ENCODE data around the gene SAMD4A.

The SAMD4A gene

DNA sequence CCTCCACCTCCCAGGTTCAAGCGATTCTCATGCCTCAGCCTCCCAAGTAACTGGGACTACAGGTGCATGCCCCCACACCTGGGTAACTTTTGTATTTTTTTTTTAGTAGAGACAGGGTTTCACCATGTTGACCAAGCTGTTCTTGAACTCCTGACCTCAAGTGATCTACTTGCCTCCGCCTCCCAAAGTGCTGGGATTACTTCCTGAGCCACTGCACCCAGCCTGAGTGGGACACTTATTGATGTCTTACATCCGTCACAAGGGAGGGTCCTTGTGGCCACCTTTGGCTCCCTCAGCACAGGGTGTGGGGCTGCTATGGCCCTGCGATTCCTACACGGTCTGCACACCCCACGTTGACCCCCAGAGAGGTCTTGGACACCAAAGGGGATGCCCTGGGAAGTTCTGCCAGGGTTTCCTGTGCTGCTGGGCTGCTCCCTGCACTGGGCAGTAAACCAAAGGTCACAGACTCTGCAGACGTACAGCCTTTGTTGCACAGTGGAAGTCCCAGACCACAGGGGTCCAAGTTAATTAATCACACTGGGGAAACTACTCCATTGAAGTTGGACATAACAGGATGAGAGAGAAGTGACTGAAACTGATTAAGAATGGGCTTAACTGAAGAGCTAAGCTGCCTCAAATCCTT is 95.7 kb downstream of the SAMD4A start:
- no peak for DNase-seq

DNA sequence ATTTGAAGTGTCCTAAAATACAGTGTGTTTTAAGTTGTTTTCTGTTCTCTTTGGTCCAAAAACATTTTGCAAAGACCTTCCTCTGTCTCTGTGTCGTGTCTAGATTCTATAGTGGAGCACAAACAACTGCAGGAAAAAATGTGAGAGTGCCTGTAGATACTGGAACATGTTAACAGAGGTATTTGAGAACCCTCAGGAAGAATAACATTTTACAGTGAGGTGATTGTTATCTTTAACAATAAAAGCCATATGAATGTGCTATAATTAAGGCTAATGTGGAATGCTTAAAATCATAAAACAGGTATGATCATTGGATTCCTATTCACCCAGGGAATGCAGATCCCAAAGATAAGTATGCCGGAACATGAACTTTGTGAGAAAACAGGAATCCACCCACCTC is 98.0 kb downstream of the SAMD4A start:
- no peak for DNase-seq

DNA sequence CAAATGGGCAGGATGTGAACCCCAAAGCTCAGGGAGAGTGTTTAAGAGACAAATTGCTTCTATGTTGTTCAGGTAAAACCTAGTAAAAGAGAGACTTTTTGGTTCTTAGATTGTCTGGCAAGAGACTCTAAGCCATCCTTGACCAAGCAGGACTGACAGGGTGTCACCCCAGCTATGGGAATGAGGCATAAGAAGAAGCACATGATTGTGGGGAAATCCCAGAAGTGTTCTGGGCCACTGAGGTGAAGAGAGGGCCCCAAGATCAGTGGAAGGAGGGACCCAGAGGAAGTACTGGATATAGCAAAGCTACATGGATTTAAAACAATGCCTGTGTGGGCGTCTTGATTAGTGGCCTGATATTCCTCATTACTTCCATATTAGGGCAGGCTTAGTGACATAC is 99.0 kb downstream of the SAMD4A start:
- DNase-seq = no peak

DNA sequence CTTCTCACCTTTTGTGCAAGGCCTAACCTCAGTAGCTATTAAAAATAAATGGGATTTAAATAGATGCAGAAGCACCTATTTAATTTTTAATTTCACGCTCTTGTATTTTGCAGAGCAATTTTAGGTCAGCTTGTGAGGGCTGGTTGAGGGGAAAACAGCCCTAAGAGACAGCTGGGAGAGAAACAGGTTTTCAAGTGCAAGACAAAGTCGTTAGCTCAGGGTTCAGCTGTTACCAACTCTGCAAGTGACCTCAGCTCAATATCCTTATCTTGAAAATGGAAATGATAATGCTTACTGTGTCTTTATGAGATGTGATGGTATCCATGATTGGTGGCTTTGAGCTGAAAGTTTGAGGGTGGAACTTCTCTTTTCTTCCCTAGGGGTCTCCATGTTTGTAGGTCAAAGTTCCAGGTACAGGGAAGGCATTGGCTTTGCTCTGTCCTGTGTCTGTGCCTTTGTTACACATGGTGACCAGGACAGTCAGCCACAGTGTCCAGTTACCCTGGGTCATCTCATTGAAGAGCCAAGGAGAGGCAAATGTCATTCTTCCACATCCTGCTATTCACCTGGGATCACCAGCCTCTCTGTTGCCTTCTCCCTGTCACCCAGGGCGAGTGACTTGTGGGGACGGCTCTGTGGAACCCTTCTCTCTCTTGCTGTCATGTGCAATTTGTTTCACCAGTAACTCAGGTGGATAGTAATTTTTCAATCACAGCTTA is 100.3 kb downstream of the SAMD4A start:
- DNase-seq = no peak

DNA sequence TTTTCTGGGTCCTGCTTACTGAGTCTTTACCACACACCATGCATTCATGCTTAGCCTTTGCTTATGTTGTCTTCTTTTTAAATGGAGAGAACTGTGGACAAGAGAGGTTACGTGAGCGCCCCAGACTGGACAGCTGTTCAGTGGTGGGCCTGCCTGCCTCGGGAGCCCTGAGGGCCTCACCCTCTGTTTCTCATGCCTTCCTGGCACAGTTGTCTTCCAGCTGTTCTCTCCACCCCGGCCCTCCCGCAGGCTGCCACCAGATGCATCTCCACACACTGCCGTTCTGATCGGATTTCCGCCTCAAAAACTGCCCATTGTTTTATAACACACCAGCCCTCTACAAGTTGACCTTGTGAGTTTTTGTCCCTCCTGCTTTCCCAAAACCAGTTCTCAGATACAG is 100.8 kb downstream of the SAMD4A start:
- no peak for DNase-seq

DNA sequence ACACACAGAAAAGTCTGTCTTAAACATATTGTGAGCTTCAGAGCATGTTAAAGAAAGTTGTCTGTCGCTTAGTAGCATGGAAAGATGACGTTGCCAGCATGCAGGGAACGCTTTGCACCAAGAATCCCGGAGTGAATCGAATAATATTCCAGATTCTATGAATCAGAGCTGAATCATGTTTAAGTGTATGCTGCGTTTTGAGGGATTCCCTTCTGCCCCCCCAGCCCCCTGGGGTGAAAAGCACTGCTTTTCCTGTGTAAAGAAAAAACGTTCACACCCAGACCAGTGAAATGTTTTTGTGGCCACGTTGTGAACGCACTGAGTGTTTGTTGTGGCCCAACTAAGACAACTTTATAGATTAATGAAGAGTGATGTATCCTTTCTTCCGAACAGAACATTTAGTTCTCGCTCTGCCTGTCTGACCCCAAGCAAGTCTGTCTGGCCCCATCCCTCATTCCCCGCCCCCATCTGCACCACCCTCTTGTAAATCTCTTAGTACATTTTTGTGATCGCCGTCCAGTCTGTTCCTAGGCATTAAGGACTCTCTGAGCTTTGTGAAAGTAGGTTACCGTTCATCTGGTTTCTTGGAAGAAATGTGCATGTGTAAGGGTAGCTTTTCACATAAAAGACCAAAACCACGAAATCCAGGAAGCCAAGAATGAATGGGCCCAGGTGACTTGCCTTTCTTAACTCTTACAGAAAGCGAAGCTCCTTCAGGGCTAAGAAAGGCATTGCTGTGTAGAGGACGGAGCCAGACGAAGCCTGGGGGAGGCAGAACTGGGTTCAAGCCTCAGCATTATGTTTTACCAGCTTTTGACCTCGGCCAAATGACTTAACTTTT is 103.0 kb downstream of the SAMD4A start:
- DNase-seq = no peak

DNA sequence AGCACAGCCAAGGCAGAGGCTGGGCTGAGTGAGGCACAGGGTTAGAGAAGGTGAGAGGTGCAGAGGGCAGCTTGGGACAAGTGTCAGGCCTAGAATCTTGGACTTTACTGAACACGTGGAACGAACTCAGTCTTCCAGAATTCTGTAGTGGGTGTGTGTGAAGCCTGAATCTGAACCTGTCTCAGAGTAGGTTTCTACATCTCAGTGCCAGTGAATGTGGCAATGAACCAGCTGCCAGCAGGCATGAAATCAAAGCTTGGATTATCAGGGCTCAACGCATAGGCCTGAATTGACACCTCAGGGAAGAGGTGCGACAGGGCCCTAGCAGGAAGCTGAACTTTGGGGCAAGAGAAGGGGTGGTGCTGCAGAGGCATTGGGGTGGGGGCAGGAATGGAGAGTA is 104.6 kb downstream of the SAMD4A start:
- no peak for DNase-seq

DNA sequence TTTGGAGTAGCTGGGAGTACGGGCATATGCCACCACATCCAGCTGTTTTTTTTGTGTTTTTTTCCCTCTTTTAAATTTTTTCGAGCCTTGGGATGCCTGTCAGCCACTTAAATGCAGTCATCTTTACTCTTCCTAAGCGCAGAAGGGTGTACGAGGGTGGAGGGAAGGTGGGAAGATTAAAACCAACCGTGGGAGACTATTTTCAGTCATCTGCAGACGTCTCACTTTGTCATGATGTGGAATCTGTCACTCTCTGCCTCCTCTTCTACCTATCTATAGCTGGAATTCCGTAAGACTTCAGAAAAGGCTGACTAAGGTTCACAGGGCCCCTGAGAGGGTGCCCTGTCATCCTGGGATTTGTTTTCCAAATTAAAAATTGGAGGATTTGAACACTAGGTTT is 105.3 kb downstream of the SAMD4A start:
- DNase-seq = no peak

DNA sequence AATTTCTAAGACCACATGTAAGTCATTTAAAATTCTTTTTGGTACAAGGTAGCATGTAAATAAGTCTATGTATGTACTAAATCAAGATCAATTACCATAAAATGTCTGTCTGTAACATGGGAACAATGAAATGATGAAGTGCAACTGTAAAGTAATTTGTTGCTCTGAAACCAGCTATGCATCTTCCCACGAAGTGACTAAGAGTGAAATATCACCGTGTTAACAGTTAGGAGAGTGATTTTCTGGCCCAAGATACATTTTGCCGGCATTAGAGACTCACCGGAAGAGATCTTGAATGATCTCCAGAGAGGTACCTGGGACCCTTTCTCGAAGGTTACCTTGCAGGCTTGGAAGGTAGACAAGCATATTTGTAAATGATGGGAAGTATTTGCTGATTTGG is 105.8 kb downstream of the SAMD4A start:
- DNase-seq = no peak

DNA sequence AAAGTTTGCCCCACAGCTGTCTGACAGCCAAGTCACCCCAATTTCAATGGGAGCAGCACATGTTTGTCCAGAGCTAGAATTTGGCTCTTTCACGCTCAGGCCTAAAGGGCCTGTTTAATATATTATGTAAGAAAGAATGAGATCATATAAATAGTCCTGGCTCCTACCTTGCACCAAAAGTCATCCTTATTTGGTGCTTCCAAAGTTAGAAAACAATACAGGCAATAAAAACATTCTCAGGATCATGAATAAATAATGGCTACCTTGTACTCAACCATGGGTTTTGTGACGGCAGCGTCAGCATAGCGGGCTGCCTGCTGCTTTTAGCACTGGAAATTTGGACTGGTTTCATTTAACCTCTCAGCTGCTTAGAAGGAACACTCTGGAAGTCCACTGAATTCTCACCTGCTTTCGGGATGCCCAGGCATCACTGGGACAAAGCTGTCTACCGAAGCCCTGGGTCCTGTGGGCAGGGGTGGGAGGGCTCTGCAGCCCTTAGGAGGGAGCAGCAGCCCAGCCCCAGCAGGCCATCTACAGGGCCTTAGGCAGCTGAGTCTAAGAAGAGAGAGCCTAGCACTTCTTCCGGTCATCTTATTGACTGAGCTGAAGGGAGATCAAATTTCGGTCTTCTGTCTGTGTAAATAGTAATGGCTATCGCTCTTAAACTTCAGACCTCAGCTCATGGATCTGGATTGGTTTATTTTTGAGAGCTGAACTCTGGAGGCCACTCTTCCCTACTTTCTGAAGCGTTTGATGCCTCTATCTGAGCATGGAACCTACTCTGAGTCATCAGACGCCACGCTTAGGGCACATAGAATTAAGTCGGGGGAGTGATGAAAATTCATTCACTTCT is 106.5 kb downstream of the SAMD4A start:
- no peak for DNase-seq

DNA sequence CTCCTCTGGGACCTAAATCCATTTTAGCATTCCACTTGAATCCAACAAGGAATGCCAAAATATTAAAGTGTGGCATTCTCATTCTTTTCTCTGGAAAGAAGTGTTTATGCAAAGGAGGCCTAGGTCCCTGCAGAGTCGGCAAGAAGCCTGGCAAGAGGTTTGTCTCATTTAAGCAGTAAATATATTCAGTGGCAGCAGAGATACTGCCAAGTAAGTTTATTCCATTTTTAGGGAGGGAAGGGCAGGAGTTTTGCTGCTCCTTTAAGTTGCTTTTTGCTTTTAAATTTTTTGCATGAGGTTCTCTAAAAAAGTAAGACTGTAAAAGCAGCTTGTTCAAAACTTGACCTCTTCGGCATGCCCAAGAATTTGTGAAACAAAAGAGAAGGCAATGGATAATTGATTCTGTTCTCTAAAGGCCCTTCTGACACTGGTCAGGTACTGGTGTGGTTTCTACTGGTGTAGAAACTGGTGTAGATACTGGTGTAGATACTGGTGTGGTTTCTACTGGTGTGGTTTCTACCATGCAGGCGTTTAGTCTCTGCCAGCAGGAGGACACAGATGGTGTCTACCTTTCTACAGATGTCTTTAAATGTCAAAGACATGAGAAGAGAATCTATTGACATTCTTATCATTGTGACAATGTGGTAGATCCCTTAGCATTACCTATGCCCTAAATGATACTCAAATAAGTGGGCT is 107.3 kb downstream of the SAMD4A start:
- no peak for DNase-seq

DNA sequence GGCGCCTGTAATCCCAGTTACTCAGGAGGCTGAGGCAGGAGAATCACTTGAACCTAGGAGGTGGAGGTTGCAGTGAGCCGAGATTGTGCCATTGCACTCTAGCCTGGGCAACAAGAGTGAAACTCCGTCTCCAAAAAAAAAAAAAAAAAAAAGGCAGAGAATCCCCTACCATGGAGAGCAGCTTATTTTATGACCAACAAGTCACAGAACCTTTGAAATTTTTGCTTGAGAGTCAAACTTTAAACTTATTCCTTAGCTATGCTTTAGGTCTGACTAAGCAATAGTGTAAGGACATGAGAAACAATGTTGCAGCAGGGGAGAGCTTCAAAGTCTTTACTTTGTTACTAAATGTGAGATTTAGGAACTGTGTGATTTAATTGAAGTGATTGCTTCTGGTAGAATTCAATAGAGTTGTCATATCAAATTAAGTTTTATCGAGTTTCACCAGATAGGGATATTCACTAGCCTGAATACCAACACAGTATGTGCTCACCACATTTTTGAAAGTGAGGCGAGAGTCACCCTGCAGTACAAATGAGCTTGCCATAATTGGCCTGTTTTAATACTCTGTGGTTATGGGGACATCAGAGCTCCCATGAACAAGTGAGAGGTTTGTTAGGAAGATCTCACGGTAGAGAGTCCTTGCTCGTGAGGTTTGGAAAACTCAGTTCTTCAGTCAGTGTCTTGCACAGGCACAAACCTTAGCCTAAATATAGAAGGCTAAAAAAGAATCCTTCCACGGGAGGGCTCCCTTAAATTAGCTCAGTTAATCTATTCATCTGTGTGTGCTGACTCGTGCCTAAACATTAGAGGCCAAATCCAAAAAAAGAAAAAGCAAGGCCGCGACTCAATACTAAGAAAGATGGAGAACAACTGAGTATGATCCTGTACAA is 108.6 kb downstream of the SAMD4A start:
- DNase-seq = no peak

DNA sequence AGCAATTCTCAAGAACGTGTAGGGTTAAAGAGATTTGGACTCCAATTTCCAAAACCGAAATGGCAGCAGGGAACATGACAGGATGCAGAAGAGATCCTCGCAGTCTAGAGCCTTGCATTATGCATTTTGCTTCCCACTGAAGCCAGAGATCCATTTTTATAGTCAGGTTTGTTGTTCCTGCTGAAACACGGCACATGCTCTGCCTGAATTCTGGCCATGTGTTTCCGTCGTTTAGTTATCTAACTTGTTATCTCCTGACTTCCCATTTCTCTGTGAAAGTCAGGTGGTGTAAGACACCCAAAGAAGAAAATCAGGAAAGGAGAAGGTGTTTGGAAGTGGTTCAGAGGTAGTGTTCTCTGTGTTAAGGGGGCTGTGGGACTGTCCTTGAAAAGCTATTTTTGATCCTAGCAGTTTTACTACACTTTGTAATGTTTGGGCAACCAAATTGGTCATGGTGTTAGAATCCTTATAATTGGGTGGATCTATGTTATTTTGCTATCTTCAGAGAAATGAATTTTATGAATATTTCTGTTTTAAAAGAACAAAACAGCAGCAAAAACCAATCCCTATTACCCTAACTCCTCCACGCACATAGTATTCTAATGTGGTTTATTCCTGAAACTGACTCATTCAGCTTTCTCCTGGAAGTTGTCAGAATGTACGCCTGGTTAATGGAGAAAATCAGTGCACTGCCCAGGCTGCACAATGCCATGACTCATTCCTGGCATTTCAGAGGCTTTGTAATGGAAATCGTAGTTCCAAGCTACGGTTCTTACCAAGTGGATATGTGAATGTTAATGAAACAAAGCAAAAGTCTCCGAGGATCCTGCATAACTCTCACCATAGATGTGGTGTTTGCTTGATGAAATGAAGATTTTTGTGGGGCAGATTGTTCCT is 110.1 kb downstream of the SAMD4A start:
- DNase-seq = no peak

DNA sequence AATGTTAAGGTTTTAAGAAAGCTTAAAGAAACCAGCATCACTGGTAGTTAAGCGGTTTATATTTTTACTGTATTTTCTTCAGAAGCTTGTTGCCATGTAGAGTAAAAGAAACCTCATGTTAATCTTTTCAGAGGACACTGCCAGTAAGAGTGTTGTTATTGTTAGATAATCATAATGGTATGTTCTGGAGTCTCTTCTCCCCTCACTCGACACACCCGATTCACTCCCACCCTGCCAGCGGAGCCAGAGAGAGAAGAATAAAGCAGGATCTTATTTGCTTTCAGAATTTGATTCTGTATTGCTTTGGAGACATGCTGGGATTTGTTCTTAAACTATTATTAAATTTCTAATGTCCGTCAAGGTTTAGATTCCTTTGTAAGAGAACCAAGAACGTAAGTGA is 113.7 kb downstream of the SAMD4A start:
- DNase-seq = no peak

DNA sequence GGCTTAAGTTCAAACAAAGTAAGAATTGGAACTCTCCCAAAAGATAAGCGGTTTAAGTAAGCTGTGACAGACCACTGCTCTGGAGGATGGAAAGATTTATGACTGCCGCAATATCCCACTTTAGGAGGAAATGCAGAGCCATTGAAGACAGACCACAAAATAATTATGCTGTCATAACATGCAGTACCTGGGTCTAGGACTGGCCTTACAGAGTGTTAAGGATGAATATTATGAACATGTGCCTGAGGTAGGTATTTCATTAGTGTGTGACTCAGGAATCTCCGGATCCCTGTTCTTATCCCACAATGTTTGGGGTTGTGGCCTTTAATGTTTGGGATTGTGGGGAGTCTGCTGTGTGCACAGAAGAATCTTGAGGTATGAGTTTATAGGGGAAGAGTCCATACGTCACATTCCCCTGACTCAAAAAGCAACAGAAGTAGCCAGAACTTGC is 114.9 kb downstream of the SAMD4A start:
- no peak for DNase-seq

DNA sequence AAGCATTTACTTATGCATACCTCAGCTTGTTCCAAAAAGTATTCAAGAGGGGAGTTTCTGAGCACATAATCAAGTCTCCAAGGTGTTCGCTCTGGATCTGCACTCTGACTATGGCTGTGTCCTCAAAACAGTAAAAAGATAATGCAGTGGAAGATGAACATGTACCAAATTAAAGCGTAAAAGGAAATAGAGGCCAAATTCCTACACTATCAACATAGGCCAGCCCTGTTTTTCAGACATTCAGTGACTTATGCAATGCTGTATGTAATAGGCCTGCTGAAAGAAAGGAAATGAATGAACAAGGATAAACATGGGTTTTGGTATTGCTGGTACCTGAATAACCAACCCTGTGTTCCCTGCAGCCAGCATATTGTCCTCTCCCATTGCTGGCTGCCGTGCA is 115.7 kb downstream of the SAMD4A start:
- DNase-seq = no peak

DNA sequence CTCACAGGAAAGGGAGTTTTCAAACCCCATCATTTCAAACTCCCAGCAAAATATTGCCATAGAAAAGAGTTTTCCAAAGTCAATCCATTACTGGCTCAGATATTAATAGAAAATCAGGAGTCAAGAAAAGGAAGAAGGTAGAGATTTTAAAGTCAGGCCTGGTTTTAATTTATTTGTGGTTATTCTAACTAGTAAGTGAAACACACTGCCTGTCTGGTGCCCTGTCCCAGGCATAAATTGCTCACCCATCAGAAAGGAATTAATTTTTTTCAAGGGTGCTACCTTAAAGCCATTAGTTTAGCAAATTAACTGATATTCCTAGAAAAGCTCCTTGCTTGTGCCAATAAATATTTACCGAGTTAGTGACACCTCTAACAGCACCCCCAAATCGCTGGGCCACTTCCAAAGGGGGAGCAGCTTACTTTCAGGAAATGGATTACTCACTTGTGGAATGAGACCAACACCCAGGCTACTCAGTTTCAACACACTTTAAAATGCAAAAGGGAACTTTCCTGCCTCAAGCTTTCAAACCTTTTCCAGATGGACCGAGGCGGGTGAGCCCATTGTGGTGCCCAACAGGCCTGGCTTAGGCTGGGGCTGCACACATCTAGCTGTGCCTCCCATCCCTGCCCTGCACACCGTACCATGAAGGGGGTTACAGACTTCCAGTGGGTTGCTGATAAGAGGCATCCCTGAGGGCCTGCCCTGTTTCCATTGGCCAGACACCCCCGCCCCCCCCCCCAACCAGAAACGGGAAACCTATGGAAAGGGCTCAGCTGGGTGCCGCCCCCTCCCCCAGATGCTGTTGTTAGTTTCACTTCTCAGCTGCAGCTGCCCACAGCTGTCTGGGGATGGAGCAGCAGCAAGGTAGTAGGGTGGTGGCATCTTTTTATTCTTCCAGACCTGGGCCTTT is 117.2 kb downstream of the SAMD4A start:
- no peak for DNase-seq

DNA sequence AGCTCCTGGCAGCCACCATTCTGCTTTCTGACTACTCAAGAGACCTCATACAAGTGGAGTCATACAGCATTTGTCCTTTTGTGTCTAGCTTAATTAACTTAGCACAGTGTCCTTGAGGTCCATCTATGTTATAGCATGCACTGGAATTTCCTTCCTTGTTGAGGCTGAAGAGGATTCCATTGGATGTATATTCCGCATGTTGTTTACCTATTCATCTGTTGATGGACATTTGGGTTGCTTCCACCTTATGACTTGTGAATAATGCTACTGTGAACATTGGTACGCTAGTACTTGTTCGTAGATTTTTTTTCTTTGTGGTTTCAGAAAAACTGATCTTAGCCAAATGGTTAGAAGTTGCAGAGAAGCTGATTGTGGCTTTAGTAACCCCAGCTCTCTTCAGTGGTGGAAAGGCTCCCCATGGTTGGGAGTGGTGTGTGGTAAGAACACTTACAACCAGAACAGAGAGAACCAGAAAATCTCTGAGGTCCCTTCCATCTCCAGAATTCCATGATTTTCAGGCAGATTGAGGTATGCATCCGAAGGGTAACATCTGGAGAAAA is 118.4 kb downstream of the SAMD4A start:
- DNase-seq = no peak

Data from NCI-H2081 (cell line).